ENCODE results near the gene RPS16. TPM values are rescaled to one million over a fixed set of nuclear protein-coding genes. Genes with fewer than 3 reads are reported as not detected.
A peak's percentile ranks its signal among the peaks of the same experiment; 100 is the strongest.

RPS16 gene
- total and polyA plus RNA-seq, 2 of the 13 experiments (the other 11 are each of a cell fraction or from before 2014, with no cell fraction given), result 488 to 2,583 TPM

DNA sequence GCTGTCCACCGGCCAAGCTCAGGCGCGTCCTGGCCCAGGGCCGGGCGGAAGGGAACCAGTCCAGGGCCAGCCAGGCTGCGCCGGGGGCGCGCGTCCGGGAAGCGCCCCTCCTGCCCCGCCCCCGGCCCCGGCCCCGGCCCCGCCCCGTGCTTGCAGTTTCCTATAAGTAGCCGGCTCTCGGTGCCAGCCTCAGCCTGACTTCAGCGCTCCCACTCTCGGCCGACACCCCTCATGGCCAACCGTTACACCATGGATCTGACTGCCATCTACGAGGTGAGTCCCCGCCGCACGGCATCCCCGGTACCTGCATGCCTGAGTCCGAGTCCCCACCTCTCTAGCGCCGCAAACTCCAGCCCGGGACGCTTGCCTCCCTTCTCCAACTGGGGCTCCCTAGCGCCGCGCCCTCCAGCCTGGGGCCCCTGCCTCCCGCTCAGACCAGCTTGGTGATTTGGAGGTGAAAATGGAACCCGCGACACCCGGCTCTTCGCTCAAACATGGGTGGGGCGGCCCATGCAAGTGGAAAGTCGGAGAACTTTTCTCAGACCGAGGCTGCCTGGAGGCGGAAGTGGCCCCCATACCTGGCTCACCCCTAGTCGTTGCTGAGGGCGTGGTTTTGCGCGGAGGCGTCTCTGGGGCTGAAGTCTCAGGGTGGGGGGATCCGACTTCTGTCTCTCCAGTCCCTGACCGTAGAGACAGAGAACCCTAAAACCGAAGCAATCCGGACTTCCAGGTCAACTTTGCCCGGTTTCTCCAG is 28.9 kb downstream of the RPS16 start, which contains the start of gene ZFP36 (continued):
- TF ChIP-seq, protein P1, sequence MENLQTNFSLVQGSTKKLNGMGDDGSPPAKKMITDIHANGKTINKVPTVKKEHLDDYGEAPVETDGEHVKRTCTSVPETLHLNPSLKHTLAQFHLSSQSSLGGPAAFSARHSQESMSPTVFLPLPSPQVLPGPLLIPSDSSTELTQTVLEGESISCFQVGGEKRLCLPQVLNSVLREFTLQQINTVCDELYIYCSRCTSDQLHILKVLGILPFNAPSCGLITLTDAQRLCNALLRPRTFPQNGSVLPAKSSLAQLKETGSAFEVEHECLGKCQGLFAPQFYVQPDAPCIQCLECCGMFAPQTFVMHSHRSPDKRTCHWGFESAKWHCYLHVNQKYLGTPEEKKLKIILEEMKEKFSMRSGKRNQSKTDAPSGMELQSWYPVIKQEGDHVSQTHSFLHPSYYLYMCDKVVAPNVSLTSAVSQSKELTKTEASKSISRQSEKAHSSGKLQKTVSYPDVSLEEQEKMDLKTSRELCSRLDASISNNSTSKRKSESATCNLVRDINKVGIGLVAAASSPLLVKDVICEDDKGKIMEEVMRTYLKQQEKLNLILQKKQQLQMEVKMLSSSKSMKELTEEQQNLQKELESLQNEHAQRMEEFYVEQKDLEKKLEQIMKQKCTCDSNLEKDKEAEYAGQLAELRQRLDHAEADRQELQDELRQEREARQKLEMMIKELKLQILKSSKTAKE (CRISPR knock-in tag; IDR thresholded peaks at IDR 0.05; ENCODE audit: borderline replicate concordance), result peak; percentile 30; the same call in 1 of the 2 replicates
- peak; percentile 51 for TF ChIP-seq FOXO1 (CRISPR knock-in tag; IDR thresholded peaks at IDR 0.05)
- peak; percentile 90 for TF ChIP-seq AGO2 (optimal IDR thresholded peaks at IDR 0.05; ENCODE audit: low read depth, low read length)
- TF ChIP-seq, protein P2, sequence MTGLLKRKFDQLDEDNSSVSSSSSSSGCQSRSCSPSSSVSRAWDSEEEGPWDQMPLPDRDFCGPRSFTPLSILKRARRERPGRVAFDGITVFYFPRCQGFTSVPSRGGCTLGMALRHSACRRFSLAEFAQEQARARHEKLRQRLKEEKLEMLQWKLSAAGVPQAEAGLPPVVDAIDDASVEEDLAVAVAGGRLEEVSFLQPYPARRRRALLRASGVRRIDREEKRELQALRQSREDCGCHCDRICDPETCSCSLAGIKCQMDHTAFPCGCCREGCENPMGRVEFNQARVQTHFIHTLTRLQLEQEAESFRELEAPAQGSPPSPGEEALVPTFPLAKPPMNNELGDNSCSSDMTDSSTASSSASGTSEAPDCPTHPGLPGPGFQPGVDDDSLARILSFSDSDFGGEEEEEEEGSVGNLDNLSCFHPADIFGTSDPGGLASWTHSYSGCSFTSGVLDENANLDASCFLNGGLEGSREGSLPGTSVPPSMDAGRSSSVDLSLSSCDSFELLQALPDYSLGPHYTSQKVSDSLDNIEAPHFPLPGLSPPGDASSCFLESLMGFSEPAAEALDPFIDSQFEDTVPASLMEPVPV (CRISPR knock-in tag; IDR thresholded peaks at IDR 0.05), result 0 out of 2 replicates have a peak, but pooled peaks have one; percentile 57
- TF ChIP-seq, protein P3, sequence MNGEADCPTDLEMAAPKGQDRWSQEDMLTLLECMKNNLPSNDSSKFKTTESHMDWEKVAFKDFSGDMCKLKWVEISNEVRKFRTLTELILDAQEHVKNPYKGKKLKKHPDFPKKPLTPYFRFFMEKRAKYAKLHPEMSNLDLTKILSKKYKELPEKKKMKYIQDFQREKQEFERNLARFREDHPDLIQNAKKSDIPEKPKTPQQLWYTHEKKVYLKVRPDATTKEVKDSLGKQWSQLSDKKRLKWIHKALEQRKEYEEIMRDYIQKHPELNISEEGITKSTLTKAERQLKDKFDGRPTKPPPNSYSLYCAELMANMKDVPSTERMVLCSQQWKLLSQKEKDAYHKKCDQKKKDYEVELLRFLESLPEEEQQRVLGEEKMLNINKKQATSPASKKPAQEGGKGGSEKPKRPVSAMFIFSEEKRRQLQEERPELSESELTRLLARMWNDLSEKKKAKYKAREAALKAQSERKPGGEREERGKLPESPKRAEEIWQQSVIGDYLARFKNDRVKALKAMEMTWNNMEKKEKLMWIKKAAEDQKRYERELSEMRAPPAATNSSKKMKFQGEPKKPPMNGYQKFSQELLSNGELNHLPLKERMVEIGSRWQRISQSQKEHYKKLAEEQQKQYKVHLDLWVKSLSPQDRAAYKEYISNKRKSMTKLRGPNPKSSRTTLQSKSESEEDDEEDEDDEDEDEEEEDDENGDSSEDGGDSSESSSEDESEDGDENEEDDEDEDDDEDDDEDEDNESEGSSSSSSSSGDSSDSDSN (CRISPR knock-in tag; IDR thresholded peaks at IDR 0.05), result 0 out of 2 replicates have a peak, but pooled peaks have one; percentile 52
- TF ChIP-seq, protein P4, sequence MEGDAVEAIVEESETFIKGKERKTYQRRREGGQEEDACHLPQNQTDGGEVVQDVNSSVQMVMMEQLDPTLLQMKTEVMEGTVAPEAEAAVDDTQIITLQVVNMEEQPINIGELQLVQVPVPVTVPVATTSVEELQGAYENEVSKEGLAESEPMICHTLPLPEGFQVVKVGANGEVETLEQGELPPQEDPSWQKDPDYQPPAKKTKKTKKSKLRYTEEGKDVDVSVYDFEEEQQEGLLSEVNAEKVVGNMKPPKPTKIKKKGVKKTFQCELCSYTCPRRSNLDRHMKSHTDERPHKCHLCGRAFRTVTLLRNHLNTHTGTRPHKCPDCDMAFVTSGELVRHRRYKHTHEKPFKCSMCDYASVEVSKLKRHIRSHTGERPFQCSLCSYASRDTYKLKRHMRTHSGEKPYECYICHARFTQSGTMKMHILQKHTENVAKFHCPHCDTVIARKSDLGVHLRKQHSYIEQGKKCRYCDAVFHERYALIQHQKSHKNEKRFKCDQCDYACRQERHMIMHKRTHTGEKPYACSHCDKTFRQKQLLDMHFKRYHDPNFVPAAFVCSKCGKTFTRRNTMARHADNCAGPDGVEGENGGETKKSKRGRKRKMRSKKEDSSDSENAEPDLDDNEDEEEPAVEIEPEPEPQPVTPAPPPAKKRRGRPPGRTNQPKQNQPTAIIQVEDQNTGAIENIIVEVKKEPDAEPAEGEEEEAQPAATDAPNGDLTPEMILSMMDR (CRISPR knock-in tag; IDR thresholded peaks at IDR 0.05), result peak; percentile 18; the same call in 1 of the 2 replicates
- peak; percentile 99 for TF ChIP-seq POLR2AphosphoS5 (IDR thresholded peaks at IDR 0.05; ENCODE audit: low read depth, low read length)
- peak; percentile 56; the same call in 1 of the 2 replicates for TF ChIP-seq MAF1 (CRISPR knock-in tag; IDR thresholded peaks at IDR 0.05; ENCODE audit: borderline replicate concordance)
- 0 out of 2 replicates have a peak, but pooled peaks have one; percentile 30 for TF ChIP-seq ZNF782 (CRISPR knock-in tag; IDR thresholded peaks at IDR 0.05; ENCODE audit: borderline replicate concordance)
- 0 out of 2 replicates have a peak, but pooled peaks have one; percentile 53 for TF ChIP-seq SIN3B (IDR thresholded peaks at IDR 0.05; ENCODE audit: low read length)
- TF ChIP-seq RBFOX2 (IDR thresholded peaks at IDR 0.05; ENCODE audit: low read depth, low read length), result peak; percentile 90
- 0 out of 2 replicates have a peak, but pooled peaks have one; percentile 58 for TF ChIP-seq ZNF564 (CRISPR knock-in tag; IDR thresholded peaks at IDR 0.05)
- TF ChIP-seq SKI (IDR thresholded peaks at IDR 0.05; ENCODE audit: partially characterized antibody), result no peak
- TF ChIP-seq, protein P5, sequence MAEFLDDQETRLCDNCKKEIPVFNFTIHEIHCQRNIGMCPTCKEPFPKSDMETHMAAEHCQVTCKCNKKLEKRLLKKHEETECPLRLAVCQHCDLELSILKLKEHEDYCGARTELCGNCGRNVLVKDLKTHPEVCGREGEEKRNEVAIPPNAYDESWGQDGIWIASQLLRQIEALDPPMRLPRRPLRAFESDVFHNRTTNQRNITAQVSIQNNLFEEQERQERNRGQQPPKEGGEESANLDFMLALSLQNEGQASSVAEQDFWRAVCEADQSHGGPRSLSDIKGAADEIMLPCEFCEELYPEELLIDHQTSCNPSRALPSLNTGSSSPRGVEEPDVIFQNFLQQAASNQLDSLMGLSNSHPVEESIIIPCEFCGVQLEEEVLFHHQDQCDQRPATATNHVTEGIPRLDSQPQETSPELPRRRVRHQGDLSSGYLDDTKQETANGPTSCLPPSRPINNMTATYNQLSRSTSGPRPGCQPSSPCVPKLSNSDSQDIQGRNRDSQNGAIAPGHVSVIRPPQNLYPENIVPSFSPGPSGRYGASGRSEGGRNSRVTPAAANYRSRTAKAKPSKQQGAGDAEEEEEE (CRISPR knock-in tag; IDR thresholded peaks at IDR 0.05; ENCODE audit: borderline replicate concordance), result peak; percentile 90; the same call in 1 of the 2 replicates
- TF ChIP-seq KLF6 (CRISPR knock-in tag; IDR thresholded peaks at IDR 0.05), result no peak
- TF ChIP-seq DMAP1 (CRISPR knock-in tag; IDR thresholded peaks at IDR 0.05), result 0 out of 2 replicates have a peak, but pooled peaks have one; percentile 37

All from HepG2 (cell line).